K562 (cell line): ENCODE results near the gene DBP. TPM values are rescaled to one million over a fixed set of nuclear protein-coding genes. Genes with fewer than 3 reads are reported as not detected.

Source experiments
- ARID2 ChIP-seq: fragments of 450-650 bp; IDR thresholded peaks from 2 replicates; pipeline ENCODE4 v1.6.1; 2017; ENCODE audit warnings: antibody characterized with exemption, mild to moderate bottlenecking
- ATF6 ChIP-seq: sonication (generic); formaldehyde crosslinking; IDR thresholded peaks from 2 replicates; pipeline ENCODE4 v1.4.0; 2020; ENCODE audit warnings: mild to moderate bottlenecking, missing genetic modification reagents
- BRCA1 ChIP-seq, 2 experiments: fragments of 450-650 bp in 1 of 2; sonication (generic) in 1 of 2; formaldehyde crosslinking in 1 of 2; IDR thresholded peaks; 2 replicates each; pipeline versions ENCODE4 v1.5.0 to v1.6.1; 2017 to 2020; ENCODE audit warnings: mild to moderate bottlenecking in 1 of 2, missing genetic modification reagents in 1 of 2
- CHCHD3 ChIP-seq: fragments of 250-450 bp; sonication (Bioruptor Pico); IDR thresholded peaks from 2 replicates; pipeline ENCODE4 v2.1.2; 2022; ENCODE audit warnings: mild to moderate bottlenecking
- EHMT2 ChIP-seq: fragments of 450-650 bp; IDR thresholded peaks from 2 replicates; pipeline ENCODE4 v1.6.1; 2018; ENCODE audit warnings: antibody characterized with exemption
- ELF1 ChIP-seq: fragments of 200-800 bp; sonication (Bioruptor generic); IDR thresholded peaks from 2 replicates; pipeline ENCODE4 v1.6.1; 2016; ENCODE audit warnings: missing genetic modification characterization, missing compliant biosample characterization
- MAFF ChIP-seq: IDR thresholded peaks from 2 replicates; pipeline ENCODE4 v1.6.1; 2012; ENCODE audit warnings: low read length, improper control_type of control experiment
- MCM2 ChIP-seq: fragments of 450-650 bp; IDR thresholded peaks from 2 replicates; pipeline ENCODE4 v1.6.1; 2017; ENCODE audit warnings: low read depth, mild to moderate bottlenecking
- NCOA2 ChIP-seq, 2 experiments: fragments of 450-650 bp; IDR thresholded peaks; 2 replicates each; pipeline ENCODE4 v1.6.1; 2018; ENCODE audit warnings: mild to moderate bottlenecking in 2 of 2, moderate library complexity in 1 of 2; ENCODE audit not compliant: partially characterized antibody in 2 of 2
- POU5F1 ChIP-seq: fragments of 150-350 bp; IDR thresholded peaks from 2 replicates; pipeline ENCODE4 v1.6.1; 2014; ENCODE audit warnings: borderline replicate concordance, low read length, low read depth, mild to moderate bottlenecking; ENCODE audit not compliant: partially characterized antibody
- RBFOX2 ChIP-seq: fragments of 200-400 bp; formaldehyde crosslinking; IDR thresholded peaks from 2 replicates; pipeline ENCODE4 v1.6.1; 2017; ENCODE audit warnings: low read depth, mild to moderate bottlenecking, low read length, moderate library complexity
- SRSF1 ChIP-seq: fragments of 200-400 bp; formaldehyde crosslinking; IDR thresholded peaks from 2 replicates; pipeline ENCODE4 v1.6.1; 2017; ENCODE audit warnings: mild to moderate bottlenecking, low read depth, low read length, moderate library complexity
- TRIM28 ChIP-seq: fragments of 450-650 bp; IDR thresholded peaks from 2 replicates; pipeline ENCODE4 v1.6.1; 2017
- U2AF2 ChIP-seq: fragments of 200-400 bp; formaldehyde crosslinking; optimal IDR thresholded peaks from 2 replicates; pipeline ENCODE3; 2017; ENCODE audit warnings: low read depth, mild to moderate bottlenecking, low read length
- ZBTB5 ChIP-seq: fragments of 450-650 bp; IDR thresholded peaks from 2 replicates; pipeline ENCODE4 v1.6.1; 2017; ENCODE audit warnings: antibody characterized with exemption
- ZFP36 ChIP-seq: fragments of 150-350 bp; IDR thresholded peaks from 2 replicates; pipeline ENCODE4 v1.6.1; 2018; ENCODE audit warnings: low read length, low read depth; ENCODE audit not compliant: partially characterized antibody
- ZKSCAN1 ChIP-seq: fragments of 150-350 bp; IDR thresholded peaks from 2 replicates; pipeline ENCODE4 v1.6.1; 2016; ENCODE audit warnings: low read depth, low read length
- ZNF124 ChIP-seq: sonication (generic); formaldehyde crosslinking; IDR thresholded peaks from 2 replicates; pipeline ENCODE4 v1.8.1; 2022; ENCODE audit warnings: missing genetic modification reagents
- ZNF224 ChIP-seq: sonication (generic); formaldehyde crosslinking; IDR thresholded peaks from 2 replicates; pipeline ENCODE4 v1.8.0; 2022; ENCODE audit warnings: mild to moderate bottlenecking, missing genetic modification reagents
- ZNF395 ChIP-seq: fragments of 200-800 bp; sonication (Bioruptor generic); IDR thresholded peaks from 2 replicates; pipeline ENCODE4 v1.6.1; 2017; ENCODE audit warnings: missing genetic modification characterization, missing compliant biosample characterization
- ZNF444 ChIP-seq: fragments of 250-450 bp; sonication (Bioruptor Pico); IDR thresholded peaks from 2 replicates; pipeline ENCODE4 v1.4.0; 2020; ENCODE audit warnings: mild to moderate bottlenecking, moderate library complexity
- polyA plus RNA-seq, 8 experiments: library from polyadenylated mRNA; depleted of rRNA in 4 of 8; stranded (reverse) in 5 of 8; unstranded in 3 of 8; fragments of >200 nt; fragmentation: Nextera tagmentation in 2 of 8; fragmentation: Illumina TruSeq in 1 of 8; extraction: Ambion mirVana in 2 of 8; extraction: Trizol in 1 of 8; gene quantifications; 2 replicates each; pipeline versions ENCODE4 v1.2.1 to v1.2.3, GENCODE V29; 2011 to 2014; ENCODE audit warnings: inconsistent platforms in 1 of 8, missing spikeins in 1 of 8
- total RNA-seq, 7 experiments: library from RNA; depleted of rRNA in 6 of 7; stranded (reverse); fragments of >200 nt in 6 of 7; fragmentation: Illumina TruSeq in 2 of 7; extraction: Trizol in 2 of 7; gene quantifications; 2 replicates each; pipeline versions ENCODE4 v1.2.1 to v1.2.3, GENCODE V29; 2011 to 2021; ENCODE audit warnings: low replicate concordance in 1 of 7
- TF ChIP-seq, protein P1 (sequence below): fragments of 450-650 bp; IDR thresholded peaks from 2 replicates; pipeline ENCODE4 v1.6.1; 2016; ENCODE audit warnings: borderline replicate concordance

Gene DBP
- total and polyA plus RNA-seq, 9 of the 15 experiments (the other 6 are each of a cell fraction or from before 2014, with no cell fraction given), result 0.25 to 5.5 (median 1.8) TPM

DNA sequence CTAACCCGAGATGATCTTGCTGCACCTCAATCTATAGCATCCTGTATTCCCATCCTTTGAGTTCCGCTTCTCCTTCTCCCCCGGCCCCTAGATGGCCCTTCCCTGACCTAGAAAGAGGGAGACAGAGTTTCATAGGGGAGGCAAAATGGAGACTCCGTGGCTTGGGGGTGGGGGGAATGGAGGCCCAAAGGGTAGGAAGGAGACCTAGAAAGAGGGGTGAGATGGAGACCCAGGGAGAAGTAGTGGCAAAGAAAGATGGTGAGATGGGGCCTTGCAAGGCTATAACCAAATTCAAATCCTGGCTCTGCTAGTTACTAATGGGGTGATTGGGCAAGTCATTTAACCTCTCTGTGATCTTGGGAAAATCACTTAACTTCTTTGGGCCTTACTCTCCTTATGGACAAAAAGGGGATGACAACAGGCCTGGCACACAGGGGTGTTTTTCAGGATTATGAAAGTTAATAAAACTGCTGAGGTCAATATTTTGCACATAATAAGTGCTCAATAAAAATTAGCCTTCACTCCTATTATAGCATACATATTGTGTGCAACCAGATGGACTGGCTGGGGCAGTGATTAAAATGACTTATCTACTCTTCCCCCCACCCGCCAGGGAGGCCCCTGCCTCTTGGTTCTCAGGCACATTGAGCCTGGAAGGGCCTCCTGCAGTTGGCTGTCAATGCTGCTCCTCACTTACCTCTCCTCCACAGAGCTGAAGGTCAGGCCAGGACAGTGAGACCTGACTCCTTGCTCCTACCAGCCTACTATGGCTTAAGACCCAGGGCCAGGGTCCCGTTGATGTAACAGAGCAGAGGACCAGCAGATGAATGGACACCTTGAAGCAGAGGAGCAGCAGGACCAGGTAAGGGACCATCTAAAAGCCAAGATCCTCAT is 17.2 kb downstream of the DBP start (continued):
- TF ChIP-seq, protein P1, sequence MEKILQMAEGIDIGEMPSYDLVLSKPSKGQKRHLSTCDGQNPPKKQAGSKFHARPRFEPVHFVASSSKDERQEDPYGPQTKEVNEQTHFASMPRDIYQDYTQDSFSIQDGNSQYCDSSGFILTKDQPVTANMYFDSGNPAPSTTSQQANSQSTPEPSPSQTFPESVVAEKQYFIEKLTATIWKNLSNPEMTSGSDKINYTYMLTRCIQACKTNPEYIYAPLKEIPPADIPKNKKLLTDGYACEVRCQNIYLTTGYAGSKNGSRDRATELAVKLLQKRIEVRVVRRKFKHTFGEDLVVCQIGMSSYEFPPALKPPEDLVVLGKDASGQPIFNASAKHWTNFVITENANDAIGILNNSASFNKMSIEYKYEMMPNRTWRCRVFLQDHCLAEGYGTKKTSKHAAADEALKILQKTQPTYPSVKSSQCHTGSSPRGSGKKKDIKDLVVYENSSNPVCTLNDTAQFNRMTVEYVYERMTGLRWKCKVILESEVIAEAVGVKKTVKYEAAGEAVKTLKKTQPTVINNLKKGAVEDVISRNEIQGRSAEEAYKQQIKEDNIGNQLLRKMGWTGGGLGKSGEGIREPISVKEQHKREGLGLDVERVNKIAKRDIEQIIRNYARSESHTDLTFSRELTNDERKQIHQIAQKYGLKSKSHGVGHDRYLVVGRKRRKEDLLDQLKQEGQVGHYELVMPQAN, result peak; percentile 76
- TF ChIP-seq BRCA1 (IDR thresholded peaks at IDR 0.05), result no peak
- no peak for TF ChIP-seq BRCA1 (CRISPR knock-in tag; IDR thresholded peaks at IDR 0.05)
- no peak for TF ChIP-seq ARID2
- TF ChIP-seq EHMT2, result no peak
- no peak for TF ChIP-seq ZBTB5
- TF ChIP-seq ZNF444 (CRISPR knock-in tag), result no peak
- no peak for TF ChIP-seq ZNF395
- no peak for TF ChIP-seq ZNF124
- no peak for TF ChIP-seq POU5F1
- TF ChIP-seq MAFF, result no peak
- TF ChIP-seq U2AF2, result no peak
- TF ChIP-seq CHCHD3 (CRISPR knock-in tag), result no peak
- no peak for TF ChIP-seq ATF6
- TF ChIP-seq ELF1 (tag), result no peak
- no peak for TF ChIP-seq ZKSCAN1
- no peak for TF ChIP-seq SRSF1
- TF ChIP-seq NCOA2 (IDR thresholded peaks at IDR 0.05; ENCODE audit: partially characterized antibody in 2 of 2), result no peak
- no peak for TF ChIP-seq TRIM28
- no peak for TF ChIP-seq ZFP36
- no peak for TF ChIP-seq ZNF224 (CRISPR knock-in tag)
- TF ChIP-seq MCM2, result no peak
- TF ChIP-seq RBFOX2, result no peak
